DMS114 treated with DMSO at 0.1 percent for 48 hours (cell line): Measurements from ENCODE around the gene GALNT14.
"Not testable (repeated sequence)": the region's sequence is repeated elsewhere in the genome, so short reads cannot be mapped to it uniquely, and the experiment has no call there.

ENCODE experiments used
- DNase-seq: peaks from one replicate; lab custom pipeline; 2025; ENCODE audit not compliant: unreplicated experiment; lab: John Stamatoyannopoulos, UW

The GALNT14 gene

DNA sequence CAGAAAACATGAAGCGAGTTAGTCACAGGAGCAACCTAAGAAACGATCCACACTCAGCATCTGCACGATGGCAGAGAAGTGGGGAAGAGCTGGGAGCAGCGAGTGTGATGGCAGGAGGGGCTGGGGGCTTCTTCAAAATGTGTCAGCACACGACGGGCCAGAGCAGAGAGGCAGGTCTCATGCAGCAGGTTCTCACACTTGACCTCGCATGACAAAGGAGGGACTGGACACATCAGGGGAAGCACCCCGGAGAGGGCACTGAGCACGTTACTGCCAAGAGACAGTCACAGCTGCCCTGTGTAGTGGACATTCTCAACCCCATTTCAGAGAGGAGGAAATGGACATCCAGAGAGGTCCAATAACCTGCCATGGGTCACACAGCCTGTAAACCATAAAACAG, 226.9 kb downstream of the GALNT14 start:
- DNase-seq, result no peak

GRCh38 chr2:30910686-30911085, 227.6 kb downstream of the GALNT14 start:
- DNase-seq, result no peak

DNA sequence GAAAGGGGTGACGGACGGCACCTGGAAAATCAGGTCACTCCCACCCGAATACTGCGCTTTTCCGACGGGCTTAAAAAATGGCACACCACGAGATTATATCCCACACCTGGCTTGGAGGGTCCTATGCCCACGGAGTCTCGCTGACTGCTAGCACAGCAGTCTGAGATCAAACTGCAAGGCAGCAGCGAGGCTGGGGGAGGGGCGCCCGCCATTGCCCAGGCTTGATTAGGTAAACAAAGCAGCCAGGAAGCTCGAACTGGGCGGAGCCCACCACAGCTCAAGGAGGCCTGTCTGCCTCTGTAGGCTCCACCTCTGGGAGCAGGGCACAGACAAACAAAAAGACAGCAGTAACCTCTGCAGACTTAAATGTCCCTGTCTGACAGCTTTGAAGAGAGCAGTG, 233.8 kb downstream of the GALNT14 start:
- DNase-seq, result not testable (repeated sequence)

GRCh38 chr2:30903326-30903725, 234.9 kb downstream of the GALNT14 start:
- DNase-seq, result no peak

GRCh38 chr2:30900381-30900780, 237.9 kb downstream of the GALNT14 start:
- no peak for DNase-seq

GRCh38 chr2:30899516-30900054, 238.7 kb downstream of the GALNT14 start:
- no peak for DNase-seq

- no peak for DNase-seq
Observed at GRCh38 chr2:30897539-30897938, 240.7 kb downstream of the GALNT14 start.

- DNase-seq, result no peak
Observed at GRCh38 chr2:30894498-30895119, 243.6 kb downstream of the GALNT14 start.

DNA sequence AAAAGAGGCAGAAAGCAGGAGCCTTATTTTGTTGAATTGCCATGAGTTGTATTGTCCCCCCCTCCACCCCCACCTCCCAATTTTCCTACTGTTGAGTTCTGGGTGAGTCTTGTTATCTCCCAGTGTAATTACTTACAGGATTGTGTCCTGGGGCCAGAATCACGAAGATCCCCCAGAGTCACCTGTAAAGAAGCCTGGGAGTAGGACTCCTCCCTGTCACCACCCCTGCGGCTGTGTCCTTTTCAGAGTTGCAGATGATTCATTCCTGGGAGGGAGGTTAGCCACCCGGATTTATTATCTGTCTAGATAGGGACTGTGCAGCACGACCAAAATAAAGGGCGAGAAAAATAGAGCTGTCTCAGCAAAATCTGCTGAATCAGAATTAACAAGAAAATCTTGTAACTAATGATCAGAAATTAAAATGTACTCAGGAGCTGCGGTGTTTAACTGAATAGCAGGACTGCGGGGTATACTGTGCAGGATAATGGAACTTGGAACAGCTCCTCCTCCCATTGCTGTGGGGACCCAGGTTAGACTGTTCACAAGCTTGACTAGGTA, 249.3 kb downstream of the GALNT14 start:
- no peak for DNase-seq

- DNase-seq, result no peak
Observed at GRCh38 chr2:30886080-30886479, 252.2 kb downstream of the GALNT14 start.

GRCh38 chr2:30883822-30884221, 254.4 kb downstream of the GALNT14 start:
- no peak for DNase-seq

DNA sequence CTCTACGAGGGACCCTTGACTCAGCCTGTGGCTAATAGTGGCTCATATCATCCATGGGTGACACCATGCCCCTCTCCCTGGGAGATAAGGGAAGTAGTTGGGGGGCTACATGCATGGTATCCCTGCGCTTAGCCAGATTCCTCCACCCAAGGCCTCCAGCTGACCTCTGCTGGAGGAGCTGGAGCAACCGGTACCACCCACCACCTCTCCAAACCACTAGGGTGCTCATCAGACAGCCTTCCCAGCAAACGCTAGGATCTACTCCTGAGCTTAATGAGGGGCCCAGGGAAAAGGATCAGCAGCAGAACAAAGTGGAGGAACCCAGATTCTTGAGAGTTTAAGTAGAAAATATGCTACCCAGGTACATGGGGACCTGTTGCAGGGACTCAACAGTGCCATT, 255.1 kb downstream of the GALNT14 start:
- no peak for DNase-seq

DNA sequence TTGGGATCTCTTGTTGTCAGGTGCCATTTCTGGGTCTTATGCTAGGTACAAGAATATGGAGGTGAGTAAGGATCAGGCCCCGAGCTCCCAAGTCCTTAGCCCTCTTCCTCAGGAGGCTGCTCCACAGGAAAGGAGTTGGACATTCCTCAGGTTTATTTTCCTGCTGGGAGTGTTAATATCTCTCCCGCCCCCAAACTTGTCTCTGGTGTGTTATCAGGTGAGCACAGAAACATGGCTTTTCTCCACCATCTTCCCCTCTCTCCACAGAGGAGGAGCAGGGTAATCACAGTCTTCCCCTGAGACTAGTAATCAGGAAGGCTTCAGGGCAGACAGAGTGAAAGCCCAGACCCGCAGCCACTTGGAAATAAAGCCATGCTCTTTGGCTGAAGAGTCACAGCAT, 257.7 kb downstream of the GALNT14 start:
- no peak for DNase-seq

GRCh38 chr2:30877833-30878232, 260.4 kb downstream of the GALNT14 start:
- no peak for DNase-seq

DNA sequence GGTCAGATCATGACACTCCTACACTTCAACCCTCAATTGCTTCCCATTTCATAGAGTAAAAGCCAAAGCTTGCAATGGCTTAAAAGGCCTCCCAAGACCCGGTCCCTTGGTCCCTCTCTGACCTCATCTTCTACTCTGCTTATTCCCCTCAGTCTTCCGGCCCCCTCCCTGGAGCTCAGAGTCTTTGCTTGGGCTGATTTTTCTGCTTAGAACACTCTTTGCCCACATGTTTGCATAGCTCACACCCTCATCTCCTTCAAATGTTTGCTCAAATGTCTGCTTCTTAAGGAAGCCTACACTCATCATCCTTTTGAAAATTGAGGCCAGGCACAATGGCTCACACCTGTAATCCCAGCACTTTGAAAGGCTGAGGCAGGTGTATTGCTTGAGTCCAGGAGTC, 265.4 kb downstream of the GALNT14 start:
- DNase-seq, result no peak

GRCh38 chr2:30871980-30872789, 266.1 kb downstream of the GALNT14 start:
- DNase-seq, result no peak

DNA sequence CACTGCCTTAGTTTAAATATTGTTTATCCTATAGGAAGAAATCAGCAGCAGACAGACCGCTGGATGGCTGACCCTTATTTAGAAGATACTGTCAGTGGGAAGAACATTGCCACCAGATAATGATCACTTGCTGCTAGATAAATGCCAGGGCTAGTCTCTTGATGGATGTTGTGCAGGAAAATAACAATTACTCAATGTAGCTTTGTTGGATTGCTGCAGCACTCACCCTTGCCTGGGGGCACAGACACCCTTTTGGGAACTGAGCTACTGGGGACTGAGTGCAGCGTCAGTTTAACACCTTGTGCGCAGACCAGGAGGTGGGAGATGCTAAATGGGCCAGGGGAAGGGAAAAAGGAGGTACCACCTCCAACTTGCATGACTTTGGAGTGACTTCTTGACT, 266.8 kb downstream of the GALNT14 start:
- no peak for DNase-seq

DNA sequence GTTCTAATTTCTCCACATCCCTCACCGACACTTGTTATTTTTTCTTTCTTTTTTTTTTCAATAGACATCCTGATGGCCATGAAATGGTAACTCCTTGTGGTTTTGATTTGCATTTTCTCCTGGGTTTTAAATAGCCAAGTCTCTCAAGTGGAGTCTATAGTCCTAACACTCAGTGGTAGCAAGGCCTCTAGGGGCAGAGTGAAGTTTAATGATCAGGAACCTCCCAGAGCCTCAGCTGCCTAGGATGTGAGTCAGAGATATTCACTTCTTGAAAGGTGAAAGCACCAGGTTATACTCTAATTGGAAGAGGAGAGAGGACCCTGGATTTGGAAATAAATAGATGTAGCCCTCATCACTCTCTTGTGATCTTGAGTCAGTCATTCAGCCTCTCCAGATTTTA, 268.3 kb downstream of the GALNT14 start:
- no peak for DNase-seq

- DNase-seq, result no peak
Observed at GRCh38 chr2:30867385-30867784, 270.9 kb downstream of the GALNT14 start.

- no peak for DNase-seq
Observed at GRCh38 chr2:30866974-30867373, 271.3 kb downstream of the GALNT14 start.

DNA sequence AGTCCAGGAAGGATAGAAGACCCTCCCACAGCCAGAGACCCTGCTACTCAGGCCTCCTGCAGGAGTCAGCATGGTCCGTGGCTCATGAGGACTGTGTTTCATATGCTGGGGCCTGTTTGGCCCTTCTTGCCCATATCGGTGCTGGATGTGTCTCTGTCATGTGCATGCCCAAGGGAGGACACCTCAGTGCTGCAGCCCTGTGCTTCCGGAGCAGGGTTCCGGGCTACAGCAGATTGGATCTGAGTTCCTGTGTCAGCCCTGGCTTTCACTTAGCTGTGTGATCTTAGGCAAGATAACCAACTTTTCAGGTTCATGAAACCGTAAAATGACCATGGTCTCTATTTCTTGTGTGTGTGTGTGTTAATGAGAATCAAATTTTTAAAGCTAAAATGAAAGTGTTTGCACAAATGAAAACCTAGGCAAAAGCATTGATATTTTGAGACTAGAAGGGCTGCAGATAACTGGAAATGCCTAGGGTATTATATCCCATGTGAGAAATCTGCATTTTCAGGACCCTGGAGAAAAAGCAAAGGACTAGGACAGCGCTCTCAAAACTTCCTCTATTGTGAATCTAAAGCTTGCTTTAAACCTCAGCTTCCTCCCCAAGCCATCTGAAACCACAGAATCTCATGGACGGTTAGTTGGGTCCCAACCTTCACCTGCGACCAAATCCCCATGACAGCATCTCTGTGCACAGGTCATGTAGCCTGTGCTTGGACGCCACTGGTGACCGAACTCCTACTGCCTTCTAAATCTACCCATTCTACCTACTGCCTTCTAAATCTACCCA, 272.2 kb downstream of the GALNT14 start:
- no peak for DNase-seq
